Measurements from ENCODE around the gene BEX5. TPM values are rescaled to one million over a fixed set of nuclear protein-coding genes. Genes with fewer than 3 reads are reported as not detected.
"Not testable (repeated sequence)": the region's sequence is repeated elsewhere in the genome, so short reads cannot be mapped to it uniquely, and the experiment has no call there.

The BEX5 gene
- total RNA-seq, 1 experiment from 2014 or later, result not detected

DNA sequence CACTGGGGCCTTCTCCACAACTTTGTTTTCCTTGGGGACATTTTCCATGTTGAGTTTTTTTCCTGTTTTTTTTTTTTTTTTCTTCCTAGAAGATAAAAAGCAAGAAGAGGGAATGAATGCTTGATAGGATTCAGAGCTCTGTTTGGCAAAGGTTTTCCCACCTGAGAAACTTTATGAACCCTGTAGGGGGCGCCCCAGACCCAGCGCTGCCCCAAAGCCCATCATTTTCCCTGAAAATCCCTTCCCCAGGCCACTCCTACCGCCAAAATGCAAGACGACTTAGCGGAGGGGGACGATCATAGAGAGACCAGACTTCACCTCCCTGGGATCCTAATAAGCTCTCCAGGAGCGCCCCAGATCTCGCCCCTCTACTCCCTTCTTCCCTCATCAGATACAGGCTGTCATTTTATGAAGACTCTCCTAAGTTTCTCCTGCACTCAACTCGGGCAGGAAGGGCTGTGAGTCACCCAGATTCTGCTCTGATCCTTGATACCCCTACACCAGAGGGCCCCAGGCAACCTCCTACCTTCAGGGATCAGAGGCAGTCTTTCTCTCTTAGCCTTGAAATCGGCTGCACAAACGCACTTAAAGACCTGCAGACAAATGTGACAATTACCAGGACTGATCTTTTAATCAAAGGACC is 1.4 kb downstream of the BEX5 start:
- Mint-ChIP-seq H3K36me3 (ENCODE audit: insufficient read depth, unreplicated experiment) (peaks cover 5% of the 10 kb centered on the region), H3K27me3 (ENCODE audit: insufficient read depth, unreplicated experiment) (peaks cover 65% of the 10 kb centered on the region), H3K4me1 (ENCODE audit: insufficient read depth, unreplicated experiment) (no peaks in the 10 kb centered on the region), H3K27ac (ENCODE audit: low read depth, unreplicated experiment) (no peak overlapping the region), H3K9me3 (ENCODE audit: unreplicated experiment) (no peaks in the 10 kb centered on the region), H3K4me3 (ENCODE audit: unreplicated experiment) (no peak overlapping the region)
- TF ChIP-seq, protein P1, sequence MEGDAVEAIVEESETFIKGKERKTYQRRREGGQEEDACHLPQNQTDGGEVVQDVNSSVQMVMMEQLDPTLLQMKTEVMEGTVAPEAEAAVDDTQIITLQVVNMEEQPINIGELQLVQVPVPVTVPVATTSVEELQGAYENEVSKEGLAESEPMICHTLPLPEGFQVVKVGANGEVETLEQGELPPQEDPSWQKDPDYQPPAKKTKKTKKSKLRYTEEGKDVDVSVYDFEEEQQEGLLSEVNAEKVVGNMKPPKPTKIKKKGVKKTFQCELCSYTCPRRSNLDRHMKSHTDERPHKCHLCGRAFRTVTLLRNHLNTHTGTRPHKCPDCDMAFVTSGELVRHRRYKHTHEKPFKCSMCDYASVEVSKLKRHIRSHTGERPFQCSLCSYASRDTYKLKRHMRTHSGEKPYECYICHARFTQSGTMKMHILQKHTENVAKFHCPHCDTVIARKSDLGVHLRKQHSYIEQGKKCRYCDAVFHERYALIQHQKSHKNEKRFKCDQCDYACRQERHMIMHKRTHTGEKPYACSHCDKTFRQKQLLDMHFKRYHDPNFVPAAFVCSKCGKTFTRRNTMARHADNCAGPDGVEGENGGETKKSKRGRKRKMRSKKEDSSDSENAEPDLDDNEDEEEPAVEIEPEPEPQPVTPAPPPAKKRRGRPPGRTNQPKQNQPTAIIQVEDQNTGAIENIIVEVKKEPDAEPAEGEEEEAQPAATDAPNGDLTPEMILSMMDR (IDR thresholded peaks at IDR 0.05; ENCODE audit: unreplicated experiment), result no peak
- intact Hi-C loops (cut with micrococcal nuclease), result no loop called here
- no peak for DNase-seq (ENCODE audit: unreplicated experiment)
- BruUV-seq (replicated peaks), result no TSS peak
- CTCF ChIA-PET, result interaction anchor here (1.0 kb wide), 1 partner anchor 10 kb away, joined by 3 read pairs; no protein-coding TSS in a partner anchor
- POLR2A ChIA-PET, result no interaction called here

DNA sequence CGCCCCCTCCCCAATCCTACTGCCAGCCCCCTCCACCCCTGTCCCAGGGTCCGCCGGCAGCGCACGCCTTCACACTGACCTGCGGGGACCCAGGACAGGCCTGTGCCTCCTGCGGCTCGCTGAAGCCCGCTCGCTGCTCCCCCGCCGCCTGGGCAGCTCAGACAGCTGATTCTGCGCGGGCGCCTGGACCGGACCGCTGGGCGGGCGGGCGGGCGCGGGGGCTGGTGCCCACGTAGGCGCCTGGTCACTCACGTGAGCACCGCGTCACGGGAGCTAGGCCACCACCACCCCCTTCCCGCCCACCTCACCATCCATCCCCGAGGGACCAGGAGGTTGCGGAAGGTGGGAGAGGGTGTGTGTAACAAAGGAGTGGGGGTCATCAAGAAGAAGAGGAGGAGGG is 13.5 kb downstream of the BEX5 start, which contains the start of gene TCEAL6:
Gene TCEAL6, minus strand, starts transcription at position 208 of the 400 bp plus-strand sequence.
- H3K27ac Mint-ChIP-seq (ENCODE audit: low read depth, unreplicated experiment); H3K4me3 Mint-ChIP-seq (ENCODE audit: unreplicated experiment); intact Hi-C loops (cut with micrococcal nuclease); H3K36me3 Mint-ChIP-seq (ENCODE audit: insufficient read depth, unreplicated experiment); BruUV-seq (replicated peaks); DNase-seq (ENCODE audit: unreplicated experiment); POLR2A ChIA-PET; H3K4me1 Mint-ChIP-seq (ENCODE audit: insufficient read depth, unreplicated experiment); CTCF ChIA-PET; H3K9me3 Mint-ChIP-seq (ENCODE audit: unreplicated experiment): not testable (repeated sequence)
- H3K27me3 Mint-ChIP-seq (ENCODE audit: insufficient read depth, unreplicated experiment), result peaks cover 63% of the 10 kb centered on the region

DNA sequence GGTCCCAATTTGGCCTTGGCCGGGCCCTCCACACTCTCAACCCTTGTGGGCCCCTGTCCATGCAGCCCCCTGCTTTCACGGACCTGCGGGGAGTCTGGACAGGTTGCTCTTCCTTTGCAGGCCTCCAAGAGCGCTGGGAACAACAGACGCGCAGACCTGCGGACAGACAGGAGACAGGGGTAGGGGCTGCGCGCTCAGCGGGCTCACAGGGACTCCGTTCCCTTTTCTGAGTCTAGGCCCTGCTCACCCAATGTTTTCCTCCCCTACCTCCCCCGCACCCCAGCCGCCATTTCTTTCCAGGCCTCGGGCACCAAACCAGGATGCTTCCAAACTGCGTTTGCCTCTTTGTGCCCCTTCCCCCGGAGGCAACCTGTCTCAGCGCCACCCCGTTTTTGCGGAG is 14.1 kb downstream of the BEX5 start:
- POLR2A ChIA-PET; H3K27ac Mint-ChIP-seq (ENCODE audit: low read depth, unreplicated experiment); H3K4me1 Mint-ChIP-seq (ENCODE audit: insufficient read depth, unreplicated experiment); H3K4me3 Mint-ChIP-seq (ENCODE audit: unreplicated experiment); H3K9me3 Mint-ChIP-seq (ENCODE audit: unreplicated experiment); BruUV-seq (replicated peaks); H3K36me3 Mint-ChIP-seq (ENCODE audit: insufficient read depth, unreplicated experiment); CTCF ChIA-PET; DNase-seq (ENCODE audit: unreplicated experiment); intact Hi-C loops (cut with micrococcal nuclease): not testable (repeated sequence)
- H3K27me3 Mint-ChIP-seq (ENCODE audit: insufficient read depth, unreplicated experiment), result peaks cover 67% of the 10 kb centered on the region

DNA sequence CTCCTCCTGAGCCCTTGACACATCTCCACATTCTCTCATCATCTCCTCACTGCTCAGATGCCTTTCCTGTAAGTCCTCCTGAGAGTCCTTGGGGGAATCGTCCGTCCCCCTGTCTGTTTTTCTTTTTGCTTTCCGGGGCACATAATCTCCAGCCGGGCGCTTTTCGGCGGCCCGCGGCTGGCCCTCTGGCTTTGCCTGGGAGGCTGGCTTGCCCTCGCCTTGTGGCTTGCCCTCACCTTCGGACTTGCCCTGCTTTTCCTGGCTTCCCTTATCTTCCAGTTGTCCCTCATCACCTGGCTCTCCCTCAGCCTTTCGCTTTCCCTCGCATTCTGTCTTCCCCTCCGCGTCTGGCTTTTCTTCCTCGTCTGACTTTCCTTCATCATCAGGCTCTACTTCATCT is 14.9 kb downstream of the BEX5 start:
- intact Hi-C loops (cut with micrococcal nuclease); H3K4me1 Mint-ChIP-seq (ENCODE audit: insufficient read depth, unreplicated experiment); H3K9me3 Mint-ChIP-seq (ENCODE audit: unreplicated experiment): not testable (repeated sequence)

DNA sequence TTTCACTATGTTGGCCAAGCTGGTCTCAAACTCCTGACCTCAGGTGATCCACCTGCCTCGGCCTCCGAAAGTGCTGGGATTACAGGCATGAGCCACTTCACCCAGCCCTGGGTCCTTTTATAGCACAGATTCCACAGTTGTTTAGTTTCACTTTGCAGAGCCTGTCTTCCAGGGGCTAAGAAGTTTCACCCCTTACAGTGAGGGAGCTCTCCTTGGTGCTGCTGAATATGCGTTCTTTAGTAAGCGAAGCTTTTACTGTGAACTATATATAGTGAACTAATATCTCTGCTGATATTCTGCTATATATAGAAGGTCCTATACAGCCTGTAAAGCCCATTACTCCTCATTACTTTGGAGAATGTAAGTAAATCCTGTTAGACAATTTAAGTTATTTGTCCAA is 17.7 kb downstream of the BEX5 start:
- ChIA-PET CTCF (interaction anchor here (0.7 kb wide), 1 partner anchor 15 kb away, joined by 3 read pairs; no protein-coding TSS in a partner anchor), POLR2A (interaction anchor here (0.6 kb wide), 1 partner anchor 13 kb away, joined by 4 read pairs; no protein-coding TSS in a partner anchor)
- TF ChIP-seq, protein P1 (IDR thresholded peaks at IDR 0.05; ENCODE audit: unreplicated experiment), result no peak
- no peaks in the 10 kb centered on the region for H3K9me3 Mint-ChIP-seq (ENCODE audit: unreplicated experiment)
- intact Hi-C loops (cut with micrococcal nuclease), result no loop called here
- H3K4me3 Mint-ChIP-seq (ENCODE audit: unreplicated experiment), result no peak overlapping the region
- DNase-seq (ENCODE audit: unreplicated experiment), result peak; percentile 5
- H3K27me3 Mint-ChIP-seq (ENCODE audit: insufficient read depth, unreplicated experiment), result peaks cover 78% of the 10 kb centered on the region
- no TSS peak for BruUV-seq (replicated peaks)
- H3K4me1 Mint-ChIP-seq (ENCODE audit: insufficient read depth, unreplicated experiment), result no peaks in the 10 kb centered on the region
- no peak overlapping the region for H3K27ac Mint-ChIP-seq (ENCODE audit: low read depth, unreplicated experiment)
- no peaks in the 10 kb centered on the region for H3K36me3 Mint-ChIP-seq (ENCODE audit: insufficient read depth, unreplicated experiment)

More for the DNA sequence above, 14.9 kb downstream of the BEX5 start:
- DNase-seq (ENCODE audit: unreplicated experiment); H3K36me3 Mint-ChIP-seq (ENCODE audit: insufficient read depth, unreplicated experiment); H3K27ac Mint-ChIP-seq (ENCODE audit: low read depth, unreplicated experiment); BruUV-seq (replicated peaks); H3K4me3 Mint-ChIP-seq (ENCODE audit: unreplicated experiment); POLR2A ChIA-PET; CTCF ChIA-PET: not testable (repeated sequence)
- peaks cover 74% of the 10 kb centered on the region for H3K27me3 Mint-ChIP-seq (ENCODE audit: insufficient read depth, unreplicated experiment)
